Left lung (tissue), 10 donors: ENCODE data around the gene HRAS. TPM values are rescaled to one million over a fixed set of nuclear protein-coding genes. Genes with fewer than 3 reads are reported as not detected.

Experiments
- ATAC-seq: fragments of 200-7000 bp; cut with Tn5 transposase; one replicate; pipeline ENCODE4 v1.9.1; 2020; ENCODE audit warnings: moderate library complexity
- DNase-seq, 4 donors: peaks; one replicate each; pipeline ENCODE4 v3.0.0-alpha.2; 2013 to 2020
- H3K27ac ChIP-seq, 2 donors: fragments of 200-600 bp; sonication (generic) in 1 of 2; one replicate each; pipeline versions ENCODE4 v1.5.0 to v1.8.0; 2020 to 2021
- H3K27me3 ChIP-seq, 2 donors: fragments of 200-600 bp; sonication (generic) in 1 of 2; one replicate each; pipeline versions ENCODE4 v1.5.0 to v1.8.0; 2020 to 2021
- H3K36me3 ChIP-seq, 2 donors: fragments of 200-600 bp; sonication (generic) in 1 of 2; one replicate each; pipeline versions ENCODE4 v1.5.0 to v1.8.0; 2020 to 2021
- H3K4me1 ChIP-seq, 2 donors: fragments of 200-600 bp; one replicate each; pipeline ENCODE4 v1.8.0; 2021
- H3K4me3 ChIP-seq, 2 donors: fragments of 200-600 bp; sonication (generic) in 1 of 2; one replicate each; pipeline versions ENCODE4 v1.5.0 to v1.8.0; 2020 to 2021; ENCODE audit warnings: mild to moderate bottlenecking in 1 of 2
- H3K9me3 ChIP-seq, 2 donors: fragments of 200-600 bp; sonication (generic) in 1 of 2; one replicate each; pipeline versions ENCODE4 v1.5.0 to v1.8.0; 2020 to 2021
- CTCF ChIP-seq, 2 donors: fragments of 200-600 bp; sonication (generic) in 1 of 2; IDR thresholded peaks; one replicate each; pipeline versions ENCODE4 v1.5.0 to v1.8.0; 2021; ENCODE audit warnings: antibody characterized with exemption in 2 of 2
- intact Hi-C, 2 donors: fragments of 100-400 bp; cut with DNase I; formaldehyde crosslinking; loops; one replicate each; pipeline versions ENCODE4 v1.11.2 to v1.14.2; 2022
- polyA plus RNA-seq, 6 donors: library from polyadenylated mRNA; unstranded; fragments of 120-200 nt; gene quantifications; one replicate each; pipeline ENCODE4 v1.2.1, GENCODE V29; 2013; ENCODE audit not compliant: insufficient read length in 6 of 6
- total RNA-seq, 2 donors: library from RNA; stranded (reverse); fragmentation: NEBNext Ultra II Directional; extraction: Animal tissue kit (Norgen Biotek cat#: 25700); gene quantifications; one replicate each; pipeline ENCODE4 v1.2.1, GENCODE V29; 2021
- donor health status: DM: no; HTN: yes; CAD: no.
- donor health status: DM: no; HTN: no; CAD: no.

HRAS gene
- total and polyA plus RNA-seq, 8 donors: 32.4 to 52.4 (median 37.9) TPM

DNA sequence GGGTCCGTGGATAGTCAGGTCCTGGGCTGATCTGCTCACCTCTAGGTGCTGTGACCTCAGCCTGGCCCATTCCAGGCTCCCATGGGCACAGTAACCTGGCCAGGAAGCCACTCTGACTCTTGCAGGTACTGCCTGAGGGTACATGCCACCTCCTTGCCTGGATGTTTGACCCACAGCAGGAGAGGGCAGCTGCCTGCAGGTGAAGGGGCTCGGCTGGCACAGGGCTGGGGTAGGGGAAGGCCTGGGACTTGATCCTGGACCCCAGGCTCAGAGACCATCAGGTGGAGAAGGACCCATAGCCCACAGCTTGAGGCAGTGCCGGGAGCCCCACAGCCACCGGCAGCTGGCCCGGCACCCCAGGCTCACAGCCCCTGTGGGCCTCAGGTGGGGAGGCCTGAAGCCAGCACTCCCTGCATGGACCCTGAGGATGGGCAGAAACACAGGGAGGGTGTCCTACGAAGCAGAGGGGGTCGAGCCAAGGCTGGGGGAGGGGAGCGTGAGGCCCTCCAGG, 4.7 kb upstream of the HRAS start:
- peaks cover 0 to 29% of the 10 kb centered on the region in 2 donors for H3K27me3 ChIP-seq
- intact Hi-C loops: no loop called here
- TF ChIP-seq CTCF (IDR thresholded peaks at IDR 0.05): no peak

GRCh38 chr11:538431-539051, 3.2 kb upstream of the HRAS start:
- H3K4me3 ChIP-seq: no peak overlapping the region
- DNase-seq (no peak), ATAC-seq (no peak)
- peaks cover 0 to 29% of the 10 kb centered on the region in 2 donors for H3K27me3 ChIP-seq
- H3K9me3 ChIP-seq: no peaks in the 10 kb centered on the region
- no peak for TF ChIP-seq CTCF (IDR thresholded peaks at IDR 0.05)
- peaks cover 14 to 41% of the 10 kb centered on the region in 2 donors for H3K4me1 ChIP-seq
- H3K36me3 ChIP-seq: peaks cover 0 to 2% of the 10 kb centered on the region in 2 donors
- intact Hi-C loops: no loop called here
- no peak overlapping the region for H3K27ac ChIP-seq

More for the DNA sequence above, 4.7 kb upstream of the HRAS start:
- Histone ChIP-seq H3K4me1 (peaks cover 14 to 27% of the 10 kb centered on the region in 2 donors), H3K4me3 (no peak overlapping the region), H3K36me3 (no peaks in the 10 kb centered on the region), H3K9me3 (no peaks in the 10 kb centered on the region), H3K27ac (no peak overlapping the region)
- DNase-seq (no peak), ATAC-seq (no peak)

DNA sequence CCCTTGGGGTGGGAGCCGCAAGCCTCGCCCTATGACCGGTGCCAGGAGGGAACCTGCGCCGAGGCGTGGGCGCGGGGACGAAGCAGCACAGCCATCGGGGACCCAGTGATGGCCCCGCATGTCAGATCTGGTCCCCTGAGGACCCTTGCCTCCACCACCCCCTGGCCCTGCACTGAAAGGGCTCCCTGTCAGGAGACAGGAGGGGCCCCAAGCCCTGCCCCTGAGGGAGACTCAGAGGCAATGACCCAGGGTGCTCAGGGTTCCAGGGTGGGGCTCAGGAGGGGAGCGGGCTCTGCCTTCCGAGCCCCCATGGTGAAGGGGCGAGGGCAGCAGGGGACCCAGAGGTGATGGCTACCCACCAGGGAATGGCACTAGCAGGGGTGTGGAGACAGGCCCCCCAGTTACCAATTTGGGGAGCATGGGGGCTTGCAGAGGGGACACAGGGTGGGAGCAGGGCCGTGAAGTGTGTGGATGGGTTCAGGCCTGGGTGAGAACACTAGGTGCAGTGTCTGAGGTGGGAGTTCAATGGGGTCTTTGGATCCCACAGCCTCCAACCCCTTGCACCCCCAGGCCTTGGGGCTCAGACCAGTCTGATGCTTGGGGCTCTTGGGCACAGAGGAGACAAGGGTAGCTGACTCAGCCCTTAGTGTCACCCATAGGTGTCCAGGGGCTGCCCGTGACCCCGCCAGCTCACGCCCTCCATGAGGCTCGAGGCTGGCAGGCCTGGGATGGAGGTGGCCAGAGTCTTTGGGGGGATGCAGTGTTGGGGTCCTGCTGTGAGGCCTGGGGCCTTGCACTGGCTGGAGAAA, 2.5 kb upstream of the HRAS start:
- no peak for TF ChIP-seq CTCF (IDR thresholded peaks at IDR 0.05)
- DNase-seq (peak in 1 of 4 donors; percentile 30), ATAC-seq (no peak)
- Histone ChIP-seq H3K9me3 (no peaks in the 10 kb centered on the region), H3K36me3 (peaks cover 0 to 9% of the 10 kb centered on the region in 2 donors), H3K27ac (peak overlapping the region in 1 of 2 donors; percentile 86), H3K4me1 (peaks cover 14 to 46% of the 10 kb centered on the region in 2 donors), H3K4me3 (peak overlapping the region; percentile 12 to 88), H3K27me3 (peaks cover 0 to 29% of the 10 kb centered on the region in 2 donors)
- intact Hi-C loops: no loop called here

GRCh38 chr11:536841-537621, 1.7 kb upstream of the HRAS start, which contains the start of gene LRRC56:
Gene LRRC56 (plus strand): TSS chr11:537527. CDS start chr11:540685, 3,158 bp downstream.
- peaks cover 14 to 46% of the 10 kb centered on the region in 2 donors for H3K4me1 ChIP-seq
- H3K36me3 ChIP-seq: peaks cover 0 to 17% of the 10 kb centered on the region in 2 donors
- H3K4me3 ChIP-seq: peak within 1 kb of the TSS; percentile 12 to 88
- H3K27me3 ChIP-seq: peaks cover 0 to 29% of the 10 kb centered on the region in 2 donors
- peak in 3 of 4 donors; percentile 86 to 92 (median 89) for DNase-seq
- ATAC-seq: peak; percentile 62
- intact Hi-C loops: no loop called here
- peak within 1 kb of the TSS; percentile 74 to 86 for H3K27ac ChIP-seq
- H3K9me3 ChIP-seq: no peaks in the 10 kb centered on the region
- TF ChIP-seq CTCF (IDR thresholded peaks at IDR 0.05): no peak
